B cell (primary cell): Measurements from ENCODE around the gene CLCN7. TPM values are rescaled to one million over a fixed set of nuclear protein-coding genes. Genes with fewer than 3 reads are reported as not detected.

Source experiments
- ATAC-seq: fragments of 200-7000 bp; cut with Tn5 transposase; one replicate; pipeline ENCODE4 v1.10.0; 2021; ENCODE audit warnings: low read depth, mild to moderate bottlenecking, moderate number of reproducible peaks, moderate library complexity
- CTCF ChIA-PET: fragments of 350-600 bp; sonication (Branson Sonifier 250); formaldehyde crosslinking; loops from one replicate; lab custom pipeline; 2021; ENCODE audit warnings: antibody characterized with exemption, inconsistent platforms; lab: Charles Lee
- POLR2A ChIA-PET: fragments of 350-600 bp; sonication (Branson Sonifier 250); formaldehyde crosslinking; loops from one replicate; lab custom pipeline; 2021; ENCODE audit warnings: antibody characterized with exemption; lab: Charles Lee
- DNase-seq: peaks from one replicate; pipeline ENCODE4 v3.0.0; 2013
- H2AFZ ChIP-seq: 2 replicates; pipeline ENCODE4 v1.6.1; 2012; ENCODE audit warnings: mild to moderate bottlenecking, low read depth, low read length; ENCODE audit not compliant: insufficient read depth, poor library complexity, severe bottlenecking
- H3K27ac ChIP-seq, 2 donors: 1 replicate in 1 of 2; 2 replicates in 1 of 2; pipeline ENCODE4 v1.5.1; 2012 to 2013; ENCODE audit warnings: low read length in 2 of 2, mild to moderate bottlenecking in 2 of 2, moderate library complexity in 1 of 2
- H3K27me3 ChIP-seq, 4 experiments: fragments of 200-600 bp in 1 of 4; sonication (generic) in 1 of 4; replicated peaks in 1 of 4; 1 replicate in 2 of 4; 2 replicates in 2 of 4; pipeline versions ENCODE4 v1.6.1 to v1.7.0; 2013 to 2016; ENCODE audit warnings: low read length in 3 of 4, mild to moderate bottlenecking in 2 of 4, mixed read lengths in 1 of 4, moderate library complexity in 1 of 4; ENCODE audit not compliant: insufficient read depth in 4 of 4, control insufficient read depth in 3 of 4; ENCODE audit errors: control extremely low read depth in 1 of 4
- H3K36me3 ChIP-seq, 2 experiments: replicated peaks in 1 of 2; 1 replicate in 1 of 2; 2 replicates in 1 of 2; pipeline versions ENCODE4 v1.6.1 to v1.7.1; 2013; ENCODE audit warnings: low read length in 1 of 2; ENCODE audit not compliant: insufficient read depth in 2 of 2, control insufficient read depth in 1 of 2; ENCODE audit errors: control extremely low read depth in 1 of 2, extremely low read depth in 1 of 2
- H3K4me1 ChIP-seq, 2 donors: fragments of 200-600 bp in 1 of 2; sonication (generic) in 1 of 2; 1 replicate in 1 of 2; 2 replicates in 1 of 2; pipeline versions ENCODE4 v1.5.1 to v1.6.1; 2013 to 2017; ENCODE audit warnings: low read length in 2 of 2; ENCODE audit not compliant: control insufficient read depth in 2 of 2, insufficient read depth in 2 of 2
- H3K4me2 ChIP-seq: replicated peaks from 2 replicates; pipeline ENCODE3; 2012; ENCODE audit warnings: mild to moderate bottlenecking, low read depth, low read length; ENCODE audit not compliant: poor library complexity, severe bottlenecking
- H3K4me3 ChIP-seq, 5 experiments: fragments of 200-600 bp in 1 of 5; sonication (generic) in 1 of 5; 1 replicate in 3 of 5; 2 replicates in 2 of 5; pipeline versions ENCODE4 v1.5.1 to v1.7.0; 2011 to 2016; ENCODE audit warnings: low read length in 4 of 5, mild to moderate bottlenecking in 4 of 5, low read depth in 2 of 5, control low read depth in 1 of 5, moderate library complexity in 1 of 5; ENCODE audit not compliant: insufficient read depth in 1 of 5; ENCODE audit errors: control extremely low read depth in 1 of 5, extremely low read depth in 1 of 5
- H3K79me2 ChIP-seq: fragments of 200-600 bp; sonication (generic); one replicate; pipeline ENCODE4 v1.6.0; 2016; ENCODE audit warnings: low read length; ENCODE audit not compliant: control insufficient read depth, insufficient read depth
- H3K9ac ChIP-seq: fragments of 200-600 bp; sonication (generic); 2 replicates; pipeline ENCODE4 v1.6.1; 2017; ENCODE audit warnings: mild to moderate bottlenecking, low read length, moderate library complexity
- H3K9me3 ChIP-seq, 3 donors: one replicate each; pipeline versions ENCODE4 v1.6.1 to v1.7.1; 2013; ENCODE audit warnings: low read length in 2 of 3; ENCODE audit not compliant: control insufficient read depth in 2 of 3, insufficient read depth in 1 of 3; ENCODE audit errors: control extremely low read depth in 1 of 3
- H4K20me1 ChIP-seq: 2 replicates; pipeline ENCODE4 v1.6.0; 2012; ENCODE audit warnings: mild to moderate bottlenecking, low read length; ENCODE audit not compliant: insufficient read depth, control insufficient read depth, poor library complexity, severe bottlenecking
- H3K27ac Mint-ChIP-seq: one replicate; pipeline ENCODE4 v1.8.0; 2021; ENCODE audit warnings: mixed read lengths
- H3K27me3 Mint-ChIP-seq: one replicate; pipeline ENCODE4 v1.8.0; 2021; ENCODE audit warnings: mixed read lengths
- H3K4me1 Mint-ChIP-seq: one replicate; pipeline ENCODE4 v1.8.0; 2021; ENCODE audit warnings: mixed read lengths
- H3K4me3 Mint-ChIP-seq: one replicate; pipeline ENCODE4 v1.8.0; 2021; ENCODE audit warnings: mixed read lengths
- H3K9me3 Mint-ChIP-seq: one replicate; pipeline ENCODE4 v1.8.0; 2022; ENCODE audit warnings: mixed read lengths; ENCODE audit not compliant: insufficient read depth
- CTCF ChIP-seq: fragments of 200-600 bp; IDR thresholded peaks from one replicate; pipeline ENCODE4 v1.8.0; 2022; ENCODE audit warnings: antibody characterized with exemption, mild to moderate bottlenecking
- EZH2 ChIP-seq: IDR thresholded peaks from 2 replicates; pipeline ENCODE4 v1.6.1; 2012; ENCODE audit warnings: borderline replicate concordance, low read depth, mild to moderate bottlenecking, moderate library complexity, low read length; ENCODE audit not compliant: insufficient read depth, poor library complexity, severe bottlenecking
- WGBS: methylation state at CpG from one replicate; pipeline ENCODE4 v1.1.5; 2013; ENCODE audit warnings: missing lambda C conversion rate; ENCODE audit not compliant: insufficient coverage; 5-methylcytosine and 5-hydroxymethylcytosine counted together
- intact Hi-C: fragments of 100-400 bp; cut with micrococcal nuclease; formaldehyde crosslinking; loops from one replicate; pipeline ENCODE4 v1.10.0; 2022
- polyA plus RNA-seq: library from polyadenylated mRNA; depleted of rRNA; stranded (reverse); fragments of >200 nt; gene quantifications from 2 replicates; pipeline ENCODE4 v1.2.3, GENCODE V29; 2012
- total RNA-seq, 2 donors: library from RNA; stranded (reverse); fragments of 120-200 nt in 1 of 2; gene quantifications; 1 replicate in 1 of 2; 2 replicates in 1 of 2; pipeline versions ENCODE4 v1.2.3 to v1.2.4, GENCODE V29; 2013 to 2022

Gene CLCN7
- total and polyA plus RNA-seq, 2 donors (not counting 1 experiment from before 2014, with no cell fraction given) = 215 to 274 TPM

GRCh38 chr16:1403036-1403435 is 71.8 kb downstream of the CLCN7 start:
- H3K4me3 Mint-ChIP-seq = no peak overlapping the region
- no peaks in the 10 kb centered on the region for H3K27me3 ChIP-seq
- ATAC-seq (no peak), DNase-seq (no peak)
- H3K27ac Mint-ChIP-seq = no peak overlapping the region
- POLR2A ChIA-PET = no interaction called here
- intact Hi-C loops = loop anchor here (10.0 kb wide), 1 partner anchor 48 kb away; the partner anchor contains the start of genes GNPTG and TSR3
- peaks cover 98% of the 10 kb centered on the region for H3K79me2 ChIP-seq
- peaks cover 0 to 67% of the 10 kb centered on the region in 2 experiments for H3K36me3 ChIP-seq
- H3K9ac ChIP-seq = no peak overlapping the region
- H3K4me1 ChIP-seq = peaks cover 6% of the 10 kb centered on the region in 2 donors
- H3K9me3 ChIP-seq = no peaks in the 10 kb centered on the region
- H3K4me3 ChIP-seq = no peak overlapping the region
- no peak overlapping the region for H2AFZ ChIP-seq
- WGBS = 95% methylated on average over 22 of the region's 22 CpGs
- H3K4me1 Mint-ChIP-seq = peaks cover 8% of the 10 kb centered on the region
- no peaks in the 10 kb centered on the region for H3K27me3 Mint-ChIP-seq
- CTCF ChIA-PET = no interaction called here
- no peak for TF ChIP-seq CTCF
- no peak for TF ChIP-seq EZH2
- no peaks in the 10 kb centered on the region for H3K9me3 Mint-ChIP-seq
- H4K20me1 ChIP-seq = peaks cover 93% of the 10 kb centered on the region
- no peak overlapping the region for H3K27ac ChIP-seq
- no peak overlapping the region for H3K4me2 ChIP-seq

GRCh38 chr16:1401758-1402154 is 73.1 kb downstream of the CLCN7 start:
- Mint-ChIP-seq H3K27me3 (no peaks in the 10 kb centered on the region), H3K27ac (no peak overlapping the region), H3K4me3 (no peak overlapping the region), H3K9me3 (no peaks in the 10 kb centered on the region), H3K4me1 (peaks cover 3% of the 10 kb centered on the region)
- WGBS = 97% methylated on average over 10 of the region's 13 CpGs
- H2AFZ ChIP-seq = no peak overlapping the region
- TF ChIP-seq CTCF (no peak), EZH2 (no peak)
- intact Hi-C loops = loop anchor here (10.0 kb wide), 1 partner anchor 47 kb away; the partner anchor contains the start of genes GNPTG and TSR3
- peaks cover 95% of the 10 kb centered on the region for H3K79me2 ChIP-seq
- no peak for ATAC-seq
- ChIA-PET POLR2A (interaction anchor here (0.6 kb wide), 1 partner anchor 19 kb away, joined by 5 read pairs; no protein-coding TSS in a partner anchor), CTCF (no interaction called here)
- H3K27me3 ChIP-seq = no peaks in the 10 kb centered on the region
- H3K9ac ChIP-seq = no peak overlapping the region
- H3K4me3 ChIP-seq = no peak overlapping the region
- no peak for DNase-seq
- H4K20me1 ChIP-seq = peaks cover 87% of the 10 kb centered on the region
- H3K36me3 ChIP-seq = peaks cover 0 to 74% of the 10 kb centered on the region in 2 experiments
- H3K4me1 ChIP-seq = no peaks in the 10 kb centered on the region
- H3K27ac ChIP-seq = no peak overlapping the region
- no peaks in the 10 kb centered on the region for H3K9me3 ChIP-seq
- no peak overlapping the region for H3K4me2 ChIP-seq
